GM12874 (cell line): Measurements from ENCODE around the gene LLCFC1.

Experiments used
- CTCF ChIP-seq: IDR thresholded peaks from 2 replicates; pipeline ENCODE4 v1.5.1; 2011; ENCODE audit warnings: low read depth, mild to moderate bottlenecking, control low read depth, low read length, moderate library complexity; ENCODE audit not compliant: insufficient read depth

LLCFC1 gene

DNA sequence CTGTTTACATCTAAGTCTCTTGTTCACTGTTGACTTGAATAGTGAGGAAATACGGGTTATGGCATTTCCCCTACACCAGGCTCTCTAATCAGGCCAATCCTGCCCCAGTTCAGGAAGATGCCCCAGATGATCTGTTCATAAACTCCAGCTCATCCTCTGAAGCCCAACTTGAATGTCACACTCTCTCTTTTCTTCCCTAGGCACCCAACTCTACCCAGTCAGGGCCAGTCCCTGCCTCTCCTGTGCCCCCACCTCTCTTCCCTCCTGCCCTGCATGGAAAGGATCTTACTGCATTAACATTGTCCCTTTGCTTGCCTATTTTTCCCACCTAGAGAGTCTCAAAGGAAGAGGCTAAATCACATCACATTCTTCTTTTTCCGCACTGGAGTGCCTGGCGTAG lies 43.1 kb upstream of the LLCFC1 start:
- TF ChIP-seq CTCF, result no peak

DNA sequence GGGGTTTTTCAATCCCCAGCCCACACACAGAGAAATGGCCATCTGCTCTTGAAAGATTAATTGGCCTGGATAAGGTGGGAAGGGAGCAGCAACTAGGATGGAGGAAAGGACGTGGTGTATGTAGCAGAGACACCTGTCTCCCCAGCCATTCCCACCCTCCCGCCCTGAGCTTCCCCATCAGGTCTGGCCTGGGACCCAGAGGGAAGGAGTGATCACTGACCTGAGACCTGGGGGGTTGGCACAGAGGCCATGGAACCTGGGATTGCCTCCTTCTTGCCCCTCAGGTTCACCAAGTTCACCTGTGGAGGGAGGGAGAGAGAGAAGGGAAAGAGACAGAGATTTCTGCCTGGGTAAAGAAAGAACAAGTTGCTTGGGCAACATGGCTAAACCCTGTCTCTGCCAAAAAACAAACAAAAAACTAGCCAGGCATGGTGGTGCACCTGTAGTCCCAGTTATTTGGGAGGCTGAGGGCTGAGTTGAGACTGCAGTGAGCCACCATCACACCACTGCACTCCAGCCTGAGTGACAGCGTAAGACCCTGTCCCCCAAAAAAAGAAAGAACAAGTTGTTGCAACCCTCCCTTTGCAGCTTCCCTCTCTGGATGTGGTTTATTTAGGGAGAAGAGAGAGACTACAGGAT lies 42.4 kb upstream of the LLCFC1 start:
- no peak for TF ChIP-seq CTCF

GRCh38 chr7:142897691-142898090 lies 41.6 kb upstream of the LLCFC1 start:
- no peak for TF ChIP-seq CTCF

DNA sequence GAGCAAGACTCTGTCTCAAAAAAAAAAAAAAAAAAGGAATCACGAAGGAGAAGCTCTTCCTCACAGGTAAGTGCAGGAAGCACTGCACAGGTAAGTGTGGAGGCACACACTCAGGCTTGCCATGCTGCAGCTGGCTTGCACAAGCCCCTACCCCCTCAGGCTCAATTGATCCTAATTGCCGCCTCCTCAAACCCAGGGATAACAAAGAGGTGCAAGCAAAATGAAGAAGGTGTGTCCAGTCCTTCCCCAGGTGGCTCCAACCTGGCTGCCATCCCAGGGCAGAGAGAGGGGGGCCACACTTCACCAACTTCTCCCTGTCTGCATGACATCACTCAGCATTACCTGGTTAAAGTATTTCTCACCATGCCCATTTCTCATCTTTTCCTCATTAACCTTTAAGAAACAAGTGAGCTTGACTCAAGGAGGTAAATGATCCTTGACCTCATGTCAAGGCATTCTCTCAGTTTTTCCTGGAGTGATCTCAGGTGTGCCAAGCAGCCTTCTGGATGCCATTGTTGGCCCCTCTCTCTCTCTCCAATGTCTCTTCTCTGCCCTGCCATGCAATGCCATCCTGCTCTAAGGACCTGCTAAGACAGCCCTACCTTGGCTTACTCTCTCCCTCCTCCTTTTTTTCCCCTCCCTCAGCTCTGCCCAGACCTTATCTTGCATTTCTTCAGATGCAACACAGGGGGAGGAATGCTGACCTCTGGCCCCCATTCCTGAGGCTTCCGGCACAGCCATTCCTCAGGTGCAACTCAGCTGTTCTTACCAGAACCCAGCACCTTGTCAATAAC lies 40.7 kb upstream of the LLCFC1 start:
- no peak for TF ChIP-seq CTCF

- no peak for TF ChIP-seq CTCF
Measured at GRCh38 chr7:142899661-142900060, 39.6 kb upstream of the LLCFC1 start.

DNA sequence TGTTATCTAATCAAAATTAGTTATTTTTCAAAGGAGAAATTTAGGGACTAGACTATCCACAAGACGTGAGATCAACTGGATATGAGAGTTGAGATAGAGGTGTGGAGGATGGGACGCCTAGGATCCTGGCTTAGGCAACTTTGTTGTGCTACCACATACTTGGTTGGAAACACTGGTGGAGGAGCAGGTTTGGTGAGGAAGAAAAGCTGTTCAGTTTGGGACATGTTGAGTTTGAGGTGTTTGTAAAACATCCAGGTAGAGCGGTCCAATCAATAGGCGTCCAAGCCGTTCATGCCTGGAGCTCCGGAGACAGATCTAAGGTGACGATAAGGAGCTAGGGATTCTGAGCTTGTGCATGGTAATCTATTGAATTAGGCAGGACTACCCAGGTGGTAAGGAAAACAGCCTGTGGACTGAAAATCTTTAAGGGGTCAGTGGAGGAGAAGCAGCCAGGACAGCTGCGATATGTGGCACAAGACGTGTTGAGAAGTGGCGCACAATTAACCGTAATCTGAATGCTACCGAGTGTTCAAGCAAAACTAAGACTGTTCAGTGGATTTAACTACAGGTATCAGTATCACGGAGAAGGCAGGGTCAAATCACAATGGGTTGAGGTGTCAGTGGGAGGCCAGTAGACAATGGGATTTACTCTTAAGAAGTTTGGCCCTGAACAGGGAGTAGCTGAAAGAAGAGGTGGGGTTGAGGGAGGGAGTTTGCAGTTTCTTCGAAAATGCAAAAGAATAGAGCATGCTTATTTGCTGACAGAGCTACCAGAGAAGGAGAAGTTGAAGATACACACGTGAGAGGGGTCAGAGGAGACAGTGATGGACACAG lies 37.6 kb upstream of the LLCFC1 start:
- TF ChIP-seq CTCF, result no peak

DNA sequence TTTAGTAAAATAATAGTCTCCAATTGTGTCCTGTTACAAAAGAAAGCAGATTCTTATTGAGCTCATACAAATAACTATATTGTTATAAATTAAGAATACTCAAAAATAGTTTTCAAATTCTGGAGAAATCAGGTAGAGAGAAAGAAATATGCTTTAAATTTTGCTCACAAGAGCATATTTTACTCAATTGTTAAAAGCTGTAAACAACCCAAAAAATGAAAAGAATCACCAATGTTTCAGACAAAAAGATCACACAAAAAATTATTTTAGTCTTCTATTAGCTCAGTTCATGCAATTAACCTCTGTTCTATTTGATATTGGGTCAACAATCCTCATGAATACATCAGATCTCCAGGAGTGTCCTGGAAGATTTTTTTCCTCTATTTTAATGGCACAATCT lies 35.2 kb upstream of the LLCFC1 start:
- no peak for TF ChIP-seq CTCF
